NCI-H82 treated with DMSO at 0.1 percent for 48 hours (cell line): ENCODE measurements around the gene PISD.
"Not testable (repeated sequence)": the region's sequence is repeated elsewhere in the genome, so short reads cannot be mapped to it uniquely, and the experiment has no call there.

Experiments
- DNase-seq: peaks from one replicate; lab custom pipeline; 2025; ENCODE audit not compliant: unreplicated experiment; lab: John Stamatoyannopoulos, UW

PISD gene

DNA sequence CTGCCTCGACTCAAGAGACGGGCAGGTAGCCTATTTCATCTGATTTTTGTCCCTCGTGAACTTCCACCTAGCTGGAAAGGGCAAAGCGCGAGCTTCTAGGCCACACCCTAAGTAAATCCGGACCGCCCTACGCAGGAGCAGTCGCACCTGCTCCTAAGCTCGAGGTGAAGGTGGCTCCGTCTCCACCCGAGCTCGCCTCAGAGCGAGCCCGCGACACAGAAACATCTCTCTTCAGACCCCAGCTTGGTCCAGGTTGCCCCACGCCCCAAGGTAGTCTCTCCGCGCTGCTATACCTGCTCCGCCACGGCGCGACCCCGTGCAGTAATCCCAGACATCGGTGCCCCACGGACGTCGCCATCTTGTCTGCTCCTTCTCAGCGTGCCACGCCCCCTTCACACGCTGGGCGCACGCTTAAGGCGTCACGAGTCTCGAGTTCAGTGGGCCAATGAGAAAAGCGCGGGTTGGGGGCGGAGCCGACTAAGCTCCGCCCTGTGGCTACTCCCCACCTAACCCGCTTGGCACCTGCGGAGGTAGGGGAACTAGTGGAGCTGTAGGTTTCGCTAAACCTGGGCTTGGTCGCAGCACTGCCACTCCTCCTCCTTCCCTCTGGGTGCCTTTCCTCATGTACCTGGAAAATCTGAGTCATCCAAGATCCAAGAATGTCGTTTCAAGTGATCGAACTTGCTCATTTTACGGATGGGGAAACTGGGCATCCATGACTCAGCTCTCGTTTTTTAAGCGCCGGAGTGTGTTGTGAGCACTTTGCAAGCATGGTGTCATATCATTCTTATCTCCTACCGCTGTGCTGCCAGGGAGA is at the start of gene PISD:
Gene PISD (minus strand): TSS at position 365 of the 817 bp plus-strand sequence. CDS start 7 bp downstream, at position 358.
- peak; percentile 80 for DNase-seq

DNA sequence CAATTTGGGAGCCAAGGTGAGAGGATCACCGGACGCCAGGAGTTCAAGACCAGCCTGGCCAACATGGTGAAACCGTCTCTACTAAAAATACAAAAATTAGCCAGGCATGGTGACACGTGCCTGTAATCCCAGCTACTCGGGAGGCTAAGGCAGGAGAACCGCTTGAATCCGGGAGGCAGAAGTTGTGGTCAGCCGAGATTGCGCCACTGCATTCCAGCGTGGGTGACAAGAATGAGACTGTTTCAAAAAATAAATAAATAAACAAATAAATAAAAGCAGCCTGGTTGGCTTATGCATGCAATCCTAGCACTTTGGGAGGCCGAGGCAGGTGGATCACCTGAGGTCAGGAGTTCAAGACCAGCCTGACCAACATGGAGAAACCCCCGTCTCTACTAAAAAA is 49.2 kb upstream of the PISD start:
- DNase-seq: not testable (repeated sequence)

DNA sequence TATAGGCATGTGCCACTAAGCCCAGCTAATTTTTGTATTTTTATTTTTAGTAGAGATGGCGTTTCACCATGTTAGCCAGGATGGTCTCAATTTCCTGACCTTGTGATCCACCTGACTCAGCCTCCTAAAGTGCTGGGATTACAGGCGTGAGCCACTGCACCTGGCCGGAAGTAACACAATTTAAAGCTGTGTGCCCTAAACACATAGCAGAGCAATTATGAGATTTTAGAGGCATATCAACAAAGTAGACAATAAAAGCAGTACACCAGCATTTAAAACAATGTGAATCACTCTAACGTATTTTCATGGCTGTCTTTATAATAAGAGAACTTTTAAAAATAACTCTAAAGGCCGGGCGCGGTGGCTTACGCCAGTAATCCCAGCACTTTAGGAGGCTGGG is 45.5 kb upstream of the PISD start:
- DNase-seq: no peak

DNA sequence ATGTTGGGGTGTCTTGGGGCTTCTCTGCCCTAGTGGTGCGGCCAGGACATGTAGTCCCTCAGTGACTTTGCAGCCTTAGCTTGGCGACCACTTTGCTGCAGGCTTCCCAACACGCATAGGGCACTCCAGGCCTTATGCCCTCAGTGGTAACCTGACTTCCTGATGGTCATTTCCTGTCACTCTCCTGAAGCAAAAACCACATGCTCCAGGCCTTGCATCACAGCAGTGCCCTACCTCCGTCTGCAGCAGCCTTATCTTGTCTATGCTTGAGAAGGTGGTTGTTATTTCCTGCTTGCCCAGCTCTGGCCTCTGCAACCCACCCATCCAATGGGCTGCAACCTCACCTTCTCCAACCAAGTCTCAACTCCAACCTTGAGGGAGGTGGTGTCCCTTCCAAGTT is 33.4 kb upstream of the PISD start:
- DNase-seq: no peak

DNA sequence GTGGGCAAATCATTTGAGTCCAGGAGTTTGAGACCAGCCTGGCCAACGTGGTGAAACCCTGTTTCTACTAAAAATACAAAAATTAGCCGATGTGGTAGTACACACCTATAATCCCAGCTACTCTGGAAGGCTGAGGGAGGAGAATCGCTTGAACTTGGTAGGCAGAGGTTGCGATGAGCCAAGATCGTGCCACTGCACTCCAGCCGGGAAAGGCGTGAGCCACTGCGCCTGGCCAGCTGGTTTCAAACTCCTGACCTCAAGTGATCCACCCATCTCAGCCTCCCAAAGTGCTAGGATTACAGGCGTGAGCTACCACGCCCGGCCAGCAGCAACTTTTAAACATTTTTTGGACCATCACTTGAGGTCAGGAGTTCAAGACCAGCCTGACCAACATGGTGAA is 32.0 kb upstream of the PISD start:
- not testable (repeated sequence) for DNase-seq

DNA sequence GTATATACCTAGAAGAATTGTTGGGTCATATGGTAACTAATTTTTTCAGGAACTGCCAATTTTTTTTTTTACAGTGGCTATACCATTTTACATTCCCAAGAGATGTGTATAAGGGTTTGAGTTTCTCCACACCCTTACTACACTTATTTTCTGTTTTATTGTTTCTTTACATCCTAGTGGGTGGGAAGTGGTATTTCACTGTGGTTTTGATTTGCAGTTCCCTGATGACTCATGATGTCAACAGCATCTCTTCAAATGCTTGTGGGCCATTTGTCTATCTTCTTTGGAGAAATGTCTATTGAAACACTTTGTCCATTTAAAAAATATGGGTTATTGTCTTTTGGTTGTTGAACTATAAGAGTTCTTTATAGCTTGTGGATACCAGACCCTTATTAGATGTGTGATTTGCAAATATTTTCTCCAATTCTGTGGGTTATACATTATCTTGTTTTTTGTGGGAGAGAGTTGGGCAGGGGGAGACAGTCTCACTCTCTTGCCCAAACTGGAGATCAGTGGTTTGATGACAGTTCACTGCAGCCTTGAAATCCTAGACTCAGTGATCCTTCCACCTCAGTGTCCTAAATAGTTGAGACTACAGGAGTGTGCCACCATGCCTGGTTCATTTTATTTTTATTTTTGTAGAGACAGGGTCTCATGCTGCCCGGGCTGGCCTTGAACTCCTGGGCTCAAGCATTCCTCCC is 30.3 kb upstream of the PISD start:
- DNase-seq: no peak

DNA sequence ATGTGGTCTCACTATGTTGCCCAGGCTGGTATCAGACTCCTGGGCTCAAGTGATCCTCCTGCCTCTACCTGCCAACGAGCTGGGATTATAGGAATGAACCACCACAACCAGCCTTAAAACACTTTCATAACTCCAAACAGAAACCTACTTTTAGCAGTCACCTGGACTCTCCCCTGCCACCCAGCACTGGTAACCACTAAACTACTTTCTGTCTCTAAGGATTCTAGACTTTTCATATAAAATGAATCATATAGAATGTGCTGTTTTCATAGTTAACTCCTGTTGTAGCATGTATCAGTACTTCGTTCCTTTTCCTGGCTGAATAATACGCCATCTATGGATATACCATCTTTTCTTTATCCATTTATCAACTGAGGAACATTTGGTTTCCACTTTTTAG is 29.4 kb upstream of the PISD start:
- DNase-seq: no peak

DNA sequence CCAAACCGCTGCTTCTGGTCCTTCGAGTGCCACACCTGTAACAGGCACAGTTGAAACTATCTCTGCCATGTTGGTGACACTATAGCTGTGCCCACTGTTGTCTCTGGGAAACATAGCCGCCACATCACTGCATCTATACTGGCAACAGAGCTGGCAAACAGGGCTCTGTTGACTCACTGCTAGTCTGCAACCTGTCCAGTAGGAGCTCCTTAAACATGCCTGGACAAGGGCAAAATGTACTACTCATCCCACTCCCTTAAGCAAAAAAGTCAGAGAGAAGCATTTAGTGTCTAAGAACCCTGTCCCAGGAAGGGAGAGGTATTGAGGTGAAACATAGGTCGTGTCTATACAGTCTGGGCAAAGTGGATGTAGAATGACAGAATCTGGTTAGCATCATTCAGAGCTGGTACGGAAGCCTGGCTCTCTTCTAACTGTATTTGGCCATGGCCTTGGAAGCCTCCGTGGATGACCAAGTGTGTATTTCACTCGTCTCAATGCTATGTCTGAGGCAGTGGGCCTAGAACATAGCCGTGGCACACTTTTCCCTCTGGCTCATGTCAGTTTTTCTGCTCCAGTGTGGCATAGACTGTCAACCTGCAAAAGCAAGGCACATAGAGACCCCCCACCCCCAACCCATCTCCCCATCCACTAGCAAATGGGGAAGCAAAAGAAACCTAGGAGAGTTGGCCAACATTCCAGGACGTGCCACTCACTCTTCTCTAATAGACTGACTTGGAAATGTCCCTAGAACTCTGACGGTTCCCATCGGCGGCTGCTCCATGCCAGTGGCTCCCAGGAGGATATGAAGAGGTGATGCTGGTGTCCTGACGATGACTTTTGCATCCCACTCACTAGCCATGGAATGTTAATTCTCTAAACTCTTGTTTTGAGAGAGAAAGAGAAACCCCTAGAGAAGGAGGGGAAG is 21.4 kb upstream of the PISD start:
- DNase-seq: no peak

DNA sequence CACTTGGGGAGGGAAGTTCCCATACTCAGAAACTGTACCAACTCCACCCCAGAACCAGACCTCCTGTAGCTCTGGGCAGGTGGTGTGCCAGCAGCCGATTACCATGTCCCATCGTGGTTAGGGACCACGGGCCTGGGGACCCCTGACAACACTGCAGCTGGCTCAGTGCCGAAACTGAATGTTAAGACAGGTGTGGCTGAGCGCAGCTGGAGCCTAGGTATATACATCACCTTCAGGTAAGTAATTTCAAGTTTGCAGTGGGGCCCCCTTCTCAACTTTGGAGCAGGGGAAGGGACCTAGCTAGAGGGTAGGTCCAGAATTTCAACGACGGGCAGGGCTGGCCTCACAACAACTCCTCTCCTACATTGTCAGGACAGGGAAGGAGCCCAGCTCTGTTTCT is 20.7 kb upstream of the PISD start:
- DNase-seq: no peak

DNA sequence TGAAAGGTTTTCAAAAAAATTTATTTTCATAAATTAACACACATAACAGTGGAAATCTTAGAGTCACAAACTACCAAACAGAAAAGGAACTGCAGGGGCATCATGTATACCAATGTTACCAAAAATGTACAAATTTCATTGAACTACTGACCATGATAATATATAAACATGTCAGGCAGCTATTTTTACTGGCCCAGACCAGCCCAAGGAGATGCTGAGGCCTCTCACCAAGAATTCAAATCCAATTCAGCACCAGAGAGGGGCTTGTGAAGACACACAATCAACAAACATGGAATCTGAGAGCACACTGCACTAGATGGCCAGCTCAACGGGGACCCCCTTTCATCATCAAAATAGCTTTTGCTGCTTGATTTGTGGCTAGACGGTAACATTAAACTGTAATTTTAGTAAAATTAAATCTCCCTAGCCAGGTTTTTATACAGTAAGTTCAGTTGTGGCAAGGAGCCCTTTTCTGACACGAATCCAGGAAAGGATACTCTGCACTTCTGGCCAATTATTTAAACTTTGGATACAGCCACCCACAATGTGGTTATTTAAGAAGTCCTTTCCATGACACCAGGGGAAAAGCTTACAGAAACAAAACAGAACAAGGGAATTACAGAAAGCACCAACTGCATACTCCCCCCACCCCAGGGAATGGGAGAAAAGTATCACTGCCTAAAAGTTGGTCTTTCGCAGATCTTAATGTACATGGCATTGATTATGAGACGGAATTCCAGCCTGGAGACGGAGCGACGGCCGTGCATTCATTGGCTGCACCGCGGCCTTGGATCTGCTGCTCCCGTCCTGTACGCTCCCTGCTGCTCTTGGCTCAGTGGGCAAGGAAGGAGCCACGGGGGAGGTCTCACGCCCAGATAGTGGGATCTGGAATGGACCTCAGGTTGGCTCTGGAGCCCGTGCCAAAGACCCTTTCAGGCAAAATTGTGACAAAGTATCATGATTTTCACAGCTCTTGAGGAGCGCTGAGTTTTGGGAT is 19.6 kb upstream of the PISD start:
- no peak for DNase-seq

DNA sequence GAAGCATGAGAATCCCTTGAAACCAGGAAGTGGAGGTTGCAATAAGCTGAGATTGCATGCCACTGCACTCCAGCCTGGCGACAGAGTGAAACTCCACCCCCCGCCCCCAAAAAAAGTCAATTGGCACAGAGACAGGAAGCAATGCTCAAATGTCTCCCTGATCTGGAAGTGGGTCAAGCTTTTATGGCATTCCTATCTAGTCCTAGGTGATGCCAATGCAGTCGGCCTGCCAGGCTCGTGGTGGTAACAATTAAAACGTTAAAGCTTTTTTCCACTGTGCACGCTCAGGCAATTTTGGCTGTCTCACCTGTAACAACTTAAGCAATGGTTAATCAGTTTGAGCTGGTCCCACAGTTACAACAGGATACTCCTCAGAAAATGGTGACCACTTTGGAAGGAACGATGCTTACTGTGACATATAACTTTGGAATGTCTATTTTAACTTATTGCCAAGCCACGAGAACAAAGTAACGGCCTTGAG is 18.9 kb upstream of the PISD start:
- no peak for DNase-seq

DNA sequence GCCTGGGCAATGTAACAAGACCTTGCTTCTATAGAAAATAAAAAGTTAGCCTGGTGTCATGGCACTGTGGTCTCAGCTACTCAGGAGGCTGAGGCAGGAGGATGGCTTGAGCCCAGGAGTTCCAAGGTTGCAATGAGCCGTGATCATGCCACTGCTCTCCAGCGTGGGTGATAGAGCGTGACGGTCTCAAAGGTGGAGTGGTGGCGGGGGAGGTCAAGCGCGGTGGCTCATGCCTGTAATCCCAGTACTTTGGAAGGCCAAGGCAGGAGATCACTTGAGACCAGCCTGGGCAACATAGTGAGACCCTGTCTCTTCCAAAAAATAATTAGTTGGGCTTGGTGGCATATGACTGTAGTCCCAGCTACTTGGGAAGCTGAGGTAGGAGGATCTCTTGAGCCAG is 16.7 kb upstream of the PISD start:
- DNase-seq: no peak

DNA sequence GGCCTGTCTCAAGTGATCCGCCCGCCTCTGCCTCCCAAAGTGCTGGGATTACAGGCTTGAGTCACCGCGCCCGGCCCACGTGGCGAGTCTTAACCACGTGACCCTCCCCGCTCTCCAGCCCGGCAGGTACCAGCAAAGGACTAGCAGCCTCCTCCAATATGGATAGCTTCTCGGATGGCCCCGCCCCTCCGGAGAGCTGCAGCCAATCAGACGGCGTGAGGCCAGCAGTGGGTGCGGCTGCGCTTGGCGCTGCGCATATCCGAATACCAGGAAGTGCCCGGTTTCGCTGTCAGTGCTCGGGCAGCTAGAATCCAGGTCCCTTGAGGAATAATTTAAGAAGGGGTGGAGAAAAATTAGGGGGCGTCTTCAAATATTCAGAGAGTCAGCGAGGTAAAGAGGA is 14.7 kb upstream of the PISD start:
- no peak for DNase-seq

DNA sequence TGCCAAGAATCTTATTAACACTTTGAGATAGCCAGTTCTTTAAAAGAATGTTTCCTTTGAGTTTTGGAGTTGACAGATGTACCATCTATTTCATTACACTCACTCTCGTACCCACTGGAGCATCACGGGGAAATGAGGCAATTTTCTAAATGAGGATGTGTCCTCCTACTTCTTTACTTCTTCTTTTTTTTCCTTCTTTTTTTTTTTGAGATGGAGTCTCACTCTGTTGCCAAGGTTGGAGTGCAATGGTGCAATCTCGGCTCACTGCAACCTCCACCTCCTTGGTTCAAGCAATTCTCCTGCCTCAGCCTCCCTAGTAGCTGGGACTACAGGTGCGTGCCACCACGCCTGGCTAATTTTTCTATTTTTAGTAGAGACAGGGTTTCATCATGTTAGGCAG is 12.2 kb upstream of the PISD start:
- not testable (repeated sequence) for DNase-seq

DNA sequence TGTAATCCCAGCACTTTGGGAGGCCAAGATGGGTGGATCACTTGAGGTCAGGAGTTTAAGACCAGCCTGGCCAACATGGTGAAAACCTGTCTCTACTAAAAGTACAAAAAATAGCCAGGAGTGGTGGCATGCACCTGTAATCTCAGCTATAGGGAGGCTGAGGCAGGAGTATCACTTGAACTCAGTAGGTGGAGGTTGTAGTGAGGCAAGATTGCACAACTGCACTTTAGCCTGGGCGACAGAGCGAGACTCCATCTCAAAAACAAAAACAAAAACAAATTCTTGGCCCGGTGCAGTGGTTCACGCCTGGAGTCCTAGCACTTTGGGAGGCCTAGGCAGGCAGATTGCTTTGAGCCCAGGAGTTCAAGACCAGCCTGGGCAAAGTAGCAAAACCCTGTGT is 6.8 kb upstream of the PISD start:
- not testable (repeated sequence) for DNase-seq

DNA sequence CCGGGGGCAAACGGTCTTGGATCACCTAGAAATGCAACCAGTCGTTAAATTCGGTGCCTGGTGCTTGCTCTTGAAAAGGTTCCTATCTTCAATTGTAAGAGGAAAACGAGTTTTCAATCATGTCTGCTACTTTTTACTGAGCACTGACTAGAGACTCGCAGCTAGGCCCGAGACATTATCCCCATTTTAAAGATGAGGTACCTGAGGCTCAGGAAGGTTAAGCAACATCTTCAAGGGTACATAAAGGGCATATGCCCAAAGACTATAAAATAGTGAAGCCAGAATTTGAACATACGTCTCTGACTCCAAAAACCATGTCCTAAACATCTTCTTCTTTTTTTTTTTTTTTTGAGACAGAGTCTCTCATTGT is 638 bp upstream of the PISD start:
- no peak for DNase-seq

DNA sequence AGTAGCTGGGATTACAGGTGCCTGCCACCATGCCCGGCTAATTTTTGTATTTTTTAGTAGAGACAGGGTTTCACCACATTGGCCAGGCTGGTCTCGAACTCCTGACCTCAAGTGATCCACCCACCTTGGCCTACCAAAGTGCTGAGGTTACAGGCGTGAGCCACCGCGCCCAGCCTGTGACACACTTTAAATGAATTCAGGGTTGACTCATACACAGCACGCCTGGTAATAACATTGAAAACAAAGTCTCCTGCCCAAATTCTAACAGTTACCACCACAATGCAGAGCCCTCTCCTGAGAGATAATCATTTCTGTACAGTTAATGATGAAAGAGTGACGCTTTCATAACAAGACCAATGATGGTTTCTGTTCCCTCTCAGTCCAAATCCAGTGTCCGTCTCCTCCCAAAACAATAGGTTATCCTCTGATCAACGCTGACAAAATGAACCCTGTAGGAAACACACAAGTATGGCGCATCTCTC is 1.1 kb downstream of the PISD start:
- DNase-seq: not testable (repeated sequence)

DNA sequence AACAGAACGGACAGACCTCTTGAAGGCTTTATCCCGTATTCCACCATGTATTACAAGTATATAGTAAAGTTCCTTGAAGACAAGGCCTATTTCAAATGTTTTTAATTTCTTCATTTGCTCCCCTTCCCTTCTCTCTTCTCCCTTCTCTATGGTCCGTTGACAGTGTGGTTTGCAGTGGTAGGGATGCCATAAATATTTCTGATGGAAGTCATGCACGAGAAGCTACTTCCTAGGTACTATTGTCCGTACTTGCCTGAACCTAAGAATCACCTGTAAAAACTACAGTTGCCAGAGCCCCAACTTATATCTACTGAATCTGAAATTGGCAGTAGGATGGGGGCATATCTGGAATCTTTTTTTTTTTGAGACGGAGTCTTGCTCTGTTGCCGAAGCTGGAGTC is 2.8 kb downstream of the PISD start:
- no peak for DNase-seq

DNA sequence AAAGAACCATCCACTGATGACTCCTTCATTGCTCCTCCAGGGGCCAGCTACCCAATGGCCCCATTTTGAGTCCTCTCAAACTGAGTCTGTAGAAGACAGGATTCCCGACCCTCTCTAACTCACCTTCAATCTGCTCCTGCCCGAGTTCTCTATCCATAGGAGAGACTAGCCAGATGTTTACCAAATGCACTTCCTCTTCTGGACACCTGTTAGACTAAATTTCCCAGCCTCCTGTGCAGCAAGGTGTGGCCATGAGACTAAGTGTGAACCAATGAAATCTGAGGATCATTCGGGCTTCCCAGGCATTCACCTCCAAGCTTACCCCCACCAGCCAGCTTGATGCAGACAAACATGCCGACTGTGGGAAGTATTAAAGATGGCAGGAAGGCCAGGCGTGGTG is 7.6 kb downstream of the PISD start:
- no peak for DNase-seq

DNA sequence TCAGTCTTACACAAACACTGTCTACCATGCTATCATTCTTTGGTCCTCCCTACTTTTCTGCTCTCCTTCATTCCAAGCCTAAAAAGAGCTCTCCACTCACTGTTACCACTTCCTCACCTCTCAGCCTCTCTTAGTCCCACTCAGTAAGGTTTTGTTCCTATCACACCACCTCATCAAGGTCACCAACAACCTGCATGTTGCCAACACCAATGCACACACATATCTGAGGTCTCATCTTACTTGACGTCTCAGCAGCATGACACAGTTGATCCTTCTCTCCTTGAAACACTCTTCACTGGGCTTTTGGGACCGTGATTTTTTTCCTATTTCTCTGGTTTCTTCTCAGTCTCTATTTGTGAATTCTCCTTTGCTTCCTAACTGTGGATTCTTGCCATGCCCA is 8.1 kb downstream of the PISD start:
- DNase-seq: no peak
